Neuron (in vitro differentiated cells): ENCODE results near the gene DNER.
A peak's percentile ranks its signal among the peaks of the same experiment; 100 is the strongest.
"Not testable (repeated sequence)": the region's sequence is repeated elsewhere in the genome, so short reads cannot be mapped to it uniquely, and the experiment has no call there.

Source experiments
- H2AFZ ChIP-seq: one replicate; pipeline ENCODE4 v1.6.1; 2013; ENCODE audit warnings: low read depth, mild to moderate bottlenecking, inconsistent platforms, low read length, moderate library complexity
- H3K27me3 ChIP-seq: one replicate; pipeline ENCODE4 v1.6.1; 2013; ENCODE audit warnings: low read length; ENCODE audit not compliant: insufficient read depth
- H3K36me3 ChIP-seq: one replicate; pipeline ENCODE4 v1.6.1; 2013; ENCODE audit warnings: low read length; ENCODE audit not compliant: insufficient read depth
- H3K4me1 ChIP-seq: one replicate; pipeline ENCODE4 v1.6.1; 2013; ENCODE audit warnings: low read length; ENCODE audit not compliant: insufficient read depth
- H3K4me3 ChIP-seq: 2 replicates; pipeline ENCODE4 v1.5.1; 2013; ENCODE audit warnings: mild to moderate bottlenecking, low read length, moderate library complexity
- H3K9me3 ChIP-seq: one replicate; pipeline ENCODE4 v1.6.1; 2013; ENCODE audit warnings: low read length

The DNER gene

GRCh38 chr2:229714080-229714735 lies at the start of gene DNER:
DNER (minus strand) TSS chr2:229714555; CDS start chr2:229714423, 132 bp downstream.
- Histone ChIP-seq H2AFZ (peak within 1 kb of the TSS; percentile 98), H3K9me3 (no peaks in the 10 kb centered on the region), H3K4me1 (peaks cover 25% of the 10 kb centered on the region), H3K36me3 (no peaks in the 10 kb centered on the region), H3K4me3 (peak within 1 kb of the TSS; percentile 62), H3K27me3 (peaks cover 58% of the 10 kb centered on the region)

GRCh38 chr2:229761663-229762062 lies 47.3 kb upstream of the DNER start:
- H3K9me3 ChIP-seq, result no peaks in the 10 kb centered on the region
- peaks cover 12% of the 10 kb centered on the region for H3K4me1 ChIP-seq
- H3K4me3 ChIP-seq, result no peak overlapping the region
- peaks cover 29% of the 10 kb centered on the region for H3K36me3 ChIP-seq
- no peaks in the 10 kb centered on the region for H3K27me3 ChIP-seq
- H2AFZ ChIP-seq, result no peak overlapping the region

- H3K27me3 ChIP-seq, H3K9me3 ChIP-seq, H3K36me3 ChIP-seq, H2AFZ ChIP-seq, H3K4me1 ChIP-seq, H3K4me3 ChIP-seq: not testable (repeated sequence)
Measured at GRCh38 chr2:229757462-229757861, 43.1 kb upstream of the DNER start.

GRCh38 chr2:229752970-229753729 lies 38.8 kb upstream of the DNER start:
- no peaks in the 10 kb centered on the region for H3K27me3 ChIP-seq
- no peaks in the 10 kb centered on the region for H3K9me3 ChIP-seq
- H3K4me1 ChIP-seq, result no peaks in the 10 kb centered on the region
- no peak overlapping the region for H2AFZ ChIP-seq
- H3K36me3 ChIP-seq, result no peaks in the 10 kb centered on the region
- no peak overlapping the region for H3K4me3 ChIP-seq

- H3K4me1 ChIP-seq, result no peaks in the 10 kb centered on the region
- H2AFZ ChIP-seq, result no peak overlapping the region
- no peaks in the 10 kb centered on the region for H3K36me3 ChIP-seq
Measured at GRCh38 chr2:229749779-229750178, 35.4 kb upstream of the DNER start.

GRCh38 chr2:229748950-229749349 lies 34.6 kb upstream of the DNER start:
- Histone ChIP-seq H3K9me3 (no peaks in the 10 kb centered on the region), H3K36me3 (no peaks in the 10 kb centered on the region), H2AFZ (no peak overlapping the region), H3K27me3 (no peaks in the 10 kb centered on the region), H3K4me3 (no peak overlapping the region), H3K4me1 (no peaks in the 10 kb centered on the region)

More at GRCh38 chr2:229749779-229750178, 35.4 kb upstream of the DNER start:
- Histone ChIP-seq H3K9me3 (no peaks in the 10 kb centered on the region), H3K27me3 (no peaks in the 10 kb centered on the region), H3K4me3 (no peak overlapping the region)

- not testable (repeated sequence) for H2AFZ ChIP-seq, H3K4me3 ChIP-seq, H3K9me3 ChIP-seq, H3K36me3 ChIP-seq, H3K4me1 ChIP-seq, H3K27me3 ChIP-seq
Measured at GRCh38 chr2:229742691-229743090, 28.3 kb upstream of the DNER start.

GRCh38 chr2:229740279-229740678 lies 25.9 kb upstream of the DNER start:
- Histone ChIP-seq H3K9me3 (peaks cover 2% of the 10 kb centered on the region), H3K4me1 (no peaks in the 10 kb centered on the region), H3K27me3 (no peaks in the 10 kb centered on the region), H3K36me3 (no peaks in the 10 kb centered on the region), H3K4me3 (no peak overlapping the region), H2AFZ (no peak overlapping the region)

- H3K9me3 ChIP-seq, result peaks cover 2% of the 10 kb centered on the region
- no peaks in the 10 kb centered on the region for H3K36me3 ChIP-seq
- no peaks in the 10 kb centered on the region for H3K27me3 ChIP-seq
- no peaks in the 10 kb centered on the region for H3K4me1 ChIP-seq
- no peak overlapping the region for H3K4me3 ChIP-seq
- H2AFZ ChIP-seq, result no peak overlapping the region
Measured at GRCh38 chr2:229738024-229738625, 23.8 kb upstream of the DNER start.

GRCh38 chr2:229734410-229734809 lies 20.1 kb upstream of the DNER start:
- H3K27me3 ChIP-seq, result no peaks in the 10 kb centered on the region
- peaks cover 2% of the 10 kb centered on the region for H3K9me3 ChIP-seq

GRCh38 chr2:229733611-229734245 lies 19.4 kb upstream of the DNER start:
- Histone ChIP-seq H3K27me3 (no peaks in the 10 kb centered on the region), H3K4me1 (no peaks in the 10 kb centered on the region)

More at GRCh38 chr2:229734410-229734809, 20.1 kb upstream of the DNER start:
- Histone ChIP-seq H3K36me3 (no peaks in the 10 kb centered on the region), H3K4me1 (no peaks in the 10 kb centered on the region), H3K4me3 (no peak overlapping the region), H2AFZ (no peak overlapping the region)

GRCh38 chr2:229732897-229733296 lies 18.5 kb upstream of the DNER start:
- H2AFZ ChIP-seq, result no peak overlapping the region
- no peak overlapping the region for H3K4me3 ChIP-seq
- no peaks in the 10 kb centered on the region for H3K36me3 ChIP-seq
- H3K9me3 ChIP-seq, result peaks cover under 1% of the 10 kb centered on the region
- H3K4me1 ChIP-seq, result no peaks in the 10 kb centered on the region
- H3K27me3 ChIP-seq, result no peaks in the 10 kb centered on the region

More at GRCh38 chr2:229733611-229734245, 19.4 kb upstream of the DNER start:
- no peaks in the 10 kb centered on the region for H3K36me3 ChIP-seq
- no peak overlapping the region for H2AFZ ChIP-seq
- H3K4me3 ChIP-seq, result no peak overlapping the region
- peaks cover 2% of the 10 kb centered on the region for H3K9me3 ChIP-seq

- no peak overlapping the region for H3K4me3 ChIP-seq
- no peaks in the 10 kb centered on the region for H3K9me3 ChIP-seq
- no peaks in the 10 kb centered on the region for H3K4me1 ChIP-seq
- no peaks in the 10 kb centered on the region for H3K27me3 ChIP-seq
- no peak overlapping the region for H2AFZ ChIP-seq
- H3K36me3 ChIP-seq, result no peaks in the 10 kb centered on the region
Measured at GRCh38 chr2:229731916-229732315, 17.6 kb upstream of the DNER start.
